Activated CD4-positive, alpha-beta T cell treated with anti-CD3 and anti-CD28 coated beads, Interleukin-2, amount 50 U/mL, for 16 hours (primary cell): ENCODE data around the gene C19orf38.
A peak's percentile ranks its signal among the peaks of the same experiment; 100 is the strongest.
"Not testable (repeated sequence)": the region's sequence is repeated elsewhere in the genome, so short reads cannot be mapped to it uniquely, and the experiment has no call there.

Experiments used
- DNase-seq: peaks from one replicate; pipeline ENCODE4 v3.0.0-alpha.2; 2020

The C19orf38 gene

DNA sequence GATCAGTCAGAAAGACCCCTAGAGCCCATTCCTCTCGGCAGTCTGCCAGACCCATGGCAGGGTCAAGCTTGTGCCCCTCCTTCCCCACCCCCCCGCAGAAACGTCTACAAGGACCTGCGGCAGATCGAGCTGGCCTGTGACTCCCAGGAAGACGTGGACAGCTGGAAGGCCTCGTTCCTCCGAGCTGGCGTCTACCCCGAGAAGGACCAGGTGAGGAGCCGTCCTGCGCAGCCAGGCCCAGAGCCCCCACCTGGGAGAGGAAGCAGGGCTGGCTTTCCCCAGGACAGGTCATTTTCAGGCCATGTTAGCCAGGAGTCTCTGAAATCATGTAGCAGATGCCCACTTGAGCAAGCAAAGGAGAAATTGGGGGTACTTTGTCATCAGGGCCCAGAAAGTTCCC lies 24.5 kb upstream of the C19orf38 start:
- no peak for DNase-seq

GRCh38 chr19:10826231-10826630 lies 22.0 kb upstream of the C19orf38 start:
- DNase-seq, result no peak

DNA sequence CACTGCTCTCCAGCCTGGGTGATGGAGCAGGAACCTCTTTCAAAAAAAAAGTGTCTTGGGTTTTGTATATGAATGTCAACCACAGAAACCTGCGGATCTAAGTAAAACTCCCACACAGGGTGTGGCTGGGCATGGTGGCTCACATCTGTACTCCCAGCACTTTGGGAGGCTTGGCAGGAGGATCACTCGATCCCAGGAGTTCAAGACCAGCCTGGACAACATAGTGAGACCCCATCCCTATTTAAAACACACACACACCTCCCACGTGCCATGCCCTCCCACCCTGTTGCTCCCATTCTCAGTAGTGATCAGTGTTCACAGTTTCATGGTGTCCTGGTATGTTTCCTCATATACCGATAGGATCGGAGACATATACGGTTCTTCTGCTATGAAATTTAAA lies 21.4 kb upstream of the C19orf38 start:
- DNase-seq, result no peak

DNA sequence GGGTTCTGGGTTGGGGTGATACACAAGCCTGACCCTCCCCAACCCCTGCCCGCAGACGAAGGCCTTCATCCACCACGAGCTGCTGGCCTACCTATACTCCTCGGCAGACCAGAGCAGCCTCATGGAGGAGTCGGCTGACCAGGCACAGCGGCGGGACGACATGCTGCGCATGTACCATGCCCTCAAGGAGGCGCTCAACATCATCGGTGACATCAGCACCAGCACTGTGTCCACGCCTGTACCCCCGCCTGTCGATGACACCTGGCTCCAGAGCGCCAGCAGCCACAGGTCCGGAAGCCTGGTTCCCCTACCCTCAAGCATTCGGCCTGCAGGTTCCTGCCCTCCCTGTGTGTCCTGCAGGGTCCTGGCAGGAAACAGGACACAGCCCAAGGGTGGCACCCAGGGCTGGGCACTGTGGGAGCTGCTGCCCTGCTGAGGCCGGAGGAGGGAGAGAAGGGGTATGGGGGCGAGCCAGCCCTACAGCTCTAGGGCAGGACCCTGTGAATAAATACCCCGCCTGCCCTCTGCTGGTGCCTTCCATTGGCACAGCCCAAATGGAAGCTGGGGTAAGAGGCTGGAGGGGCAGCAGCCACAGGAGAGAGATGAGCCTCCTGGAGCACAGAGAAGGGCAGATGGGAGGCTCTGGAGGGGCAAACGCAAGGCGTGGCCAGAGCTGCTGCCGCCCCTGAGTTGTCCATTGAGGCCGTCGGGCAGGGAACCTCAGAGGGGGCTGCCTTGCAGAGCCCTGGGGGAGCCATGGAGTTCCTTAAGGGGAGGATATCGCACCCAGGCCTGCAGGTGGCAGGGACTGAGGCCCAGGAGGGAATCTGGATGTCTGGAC lies 19.0 kb upstream of the C19orf38 start:
- DNase-seq, result no peak

DNA sequence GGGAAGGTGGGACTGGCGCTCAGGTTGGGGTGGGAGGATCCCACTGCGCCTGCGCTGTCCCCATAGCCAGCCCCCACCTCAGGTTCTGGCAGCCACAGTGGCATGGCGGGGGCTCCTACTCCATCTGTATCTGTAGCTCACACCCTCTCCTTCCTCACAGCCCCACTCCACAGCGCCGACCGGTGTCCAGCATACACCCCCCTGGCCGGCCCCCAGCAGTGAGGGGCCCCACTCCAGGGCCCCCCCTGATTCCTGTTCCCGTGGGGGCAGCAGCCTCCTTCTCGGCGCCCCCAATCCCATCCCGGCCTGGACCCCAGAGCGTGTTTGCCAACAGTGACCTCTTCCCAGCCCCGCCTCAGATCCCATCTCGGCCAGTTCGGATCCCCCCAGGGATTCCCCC lies 18.2 kb upstream of the C19orf38 start:
- no peak for DNase-seq

DNA sequence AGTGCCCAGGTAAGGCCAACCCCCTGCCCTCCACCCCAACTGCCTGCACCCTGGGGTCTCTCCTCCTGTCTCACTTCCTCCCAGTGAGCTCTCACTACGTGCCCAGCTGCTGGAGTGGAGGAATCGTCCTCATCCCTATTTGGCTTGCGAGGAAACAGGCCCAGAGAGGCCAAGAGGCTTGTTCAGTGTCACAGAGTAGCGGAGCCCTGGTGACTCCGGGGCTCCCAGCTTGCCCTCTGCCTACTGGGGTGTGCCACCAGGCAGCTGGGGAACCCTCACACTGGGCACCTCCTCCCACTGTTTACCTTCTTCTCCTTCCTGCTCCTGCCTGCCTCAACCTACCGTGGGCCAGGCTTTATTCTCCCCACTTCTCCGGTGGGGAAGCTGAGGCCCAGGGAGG lies 17.8 kb upstream of the C19orf38 start:
- no peak for DNase-seq

- DNase-seq, result no peak
Observed at GRCh38 chr19:10830931-10831779, 17.1 kb upstream of the C19orf38 start.

DNA sequence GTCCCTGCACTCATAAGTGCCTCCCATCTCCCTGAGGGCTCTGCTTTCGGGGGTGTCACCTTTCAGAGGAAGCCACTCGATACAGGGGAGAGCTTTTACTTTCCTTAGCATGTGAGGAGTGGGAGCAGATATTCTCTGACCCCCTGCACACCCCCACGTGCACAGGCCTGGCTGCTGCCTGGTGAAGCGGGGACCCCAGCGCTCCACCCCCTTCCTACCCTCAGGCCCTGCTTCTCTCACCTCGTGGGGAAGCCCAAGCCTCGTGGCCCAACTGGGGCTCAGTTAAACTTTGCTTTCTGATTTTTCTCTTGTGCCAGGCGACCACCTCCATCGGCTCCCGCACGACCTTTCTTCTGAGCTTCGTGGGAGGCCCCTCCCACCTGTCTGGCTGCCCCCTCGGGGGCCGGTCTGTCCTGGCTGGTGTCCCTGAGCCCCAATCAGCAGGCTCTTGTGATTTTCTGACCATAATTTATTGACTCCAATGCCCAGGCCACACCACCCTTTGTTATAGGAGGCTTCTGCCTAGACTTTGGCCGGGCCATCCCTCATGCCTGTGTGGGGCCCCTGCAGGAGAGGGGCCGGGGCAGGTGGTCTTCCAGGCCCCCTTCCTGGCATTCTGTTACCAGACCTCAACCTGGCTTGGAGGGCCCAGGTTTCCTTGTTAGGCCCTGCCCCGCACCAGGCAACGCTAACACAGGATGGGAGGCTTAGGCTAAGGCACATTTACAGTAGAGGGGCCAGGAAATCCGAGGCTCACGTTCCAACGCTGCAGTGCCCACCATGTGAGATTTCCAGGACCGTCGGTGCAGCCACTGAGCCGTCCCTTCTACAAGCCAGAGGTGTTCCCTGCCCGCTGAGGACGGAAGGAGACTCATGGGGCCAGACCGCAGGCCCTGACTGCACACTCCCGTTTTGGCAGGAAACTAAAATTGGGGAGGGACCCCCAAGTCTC lies 16.0 kb upstream of the C19orf38 start:
- DNase-seq, result no peak

DNA sequence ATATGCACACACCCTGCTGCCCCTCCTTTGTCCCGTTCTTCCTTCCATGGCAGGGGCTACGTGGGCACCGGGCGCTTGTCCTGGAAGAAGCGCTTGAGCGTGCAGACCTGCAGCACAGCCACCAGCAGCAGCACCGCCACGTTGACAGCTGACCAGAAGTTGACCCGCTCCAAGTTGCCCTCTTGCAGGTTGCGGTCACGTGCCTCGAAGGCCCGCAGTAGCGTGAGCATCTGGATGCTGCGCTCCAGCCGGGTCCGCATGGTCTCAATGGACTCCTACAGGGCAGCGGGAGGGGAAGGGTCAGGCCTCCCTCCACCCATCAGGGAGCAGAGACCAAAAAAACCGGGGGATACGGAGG lies 15.3 kb upstream of the C19orf38 start:
- DNase-seq, result no peak

DNA sequence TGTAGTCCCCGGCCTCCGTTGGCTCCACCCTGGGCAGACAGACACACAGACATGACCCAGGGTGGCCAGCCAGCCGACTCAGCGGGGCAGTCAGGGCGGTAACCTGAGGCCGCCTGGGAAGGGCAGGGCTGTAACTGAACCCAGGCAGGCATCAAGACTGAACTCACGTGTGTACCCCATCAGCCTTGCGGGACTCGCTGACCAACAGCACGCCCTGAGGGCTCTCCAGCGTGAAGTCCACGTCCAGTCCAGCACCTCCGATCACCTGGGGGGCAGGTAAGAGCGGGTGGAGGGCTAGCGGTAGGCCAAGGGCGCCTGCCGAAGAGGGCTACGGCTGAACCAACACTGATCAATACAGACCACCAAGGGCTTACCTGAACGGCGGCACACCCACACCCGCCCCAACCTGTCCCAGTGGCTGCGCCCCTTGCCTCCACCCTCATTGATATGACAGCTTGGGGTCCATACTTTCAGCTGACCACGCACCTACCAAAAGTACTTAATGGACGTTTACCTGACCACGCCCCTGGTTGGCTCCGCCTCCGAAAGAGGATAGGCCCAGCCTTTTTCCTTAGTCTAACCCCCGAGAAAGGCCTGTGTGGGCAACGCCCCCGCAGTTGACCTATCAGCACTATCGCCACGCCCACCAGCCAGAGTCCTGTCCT lies 13.0 kb upstream of the C19orf38 start:
- DNase-seq, result no peak

DNA sequence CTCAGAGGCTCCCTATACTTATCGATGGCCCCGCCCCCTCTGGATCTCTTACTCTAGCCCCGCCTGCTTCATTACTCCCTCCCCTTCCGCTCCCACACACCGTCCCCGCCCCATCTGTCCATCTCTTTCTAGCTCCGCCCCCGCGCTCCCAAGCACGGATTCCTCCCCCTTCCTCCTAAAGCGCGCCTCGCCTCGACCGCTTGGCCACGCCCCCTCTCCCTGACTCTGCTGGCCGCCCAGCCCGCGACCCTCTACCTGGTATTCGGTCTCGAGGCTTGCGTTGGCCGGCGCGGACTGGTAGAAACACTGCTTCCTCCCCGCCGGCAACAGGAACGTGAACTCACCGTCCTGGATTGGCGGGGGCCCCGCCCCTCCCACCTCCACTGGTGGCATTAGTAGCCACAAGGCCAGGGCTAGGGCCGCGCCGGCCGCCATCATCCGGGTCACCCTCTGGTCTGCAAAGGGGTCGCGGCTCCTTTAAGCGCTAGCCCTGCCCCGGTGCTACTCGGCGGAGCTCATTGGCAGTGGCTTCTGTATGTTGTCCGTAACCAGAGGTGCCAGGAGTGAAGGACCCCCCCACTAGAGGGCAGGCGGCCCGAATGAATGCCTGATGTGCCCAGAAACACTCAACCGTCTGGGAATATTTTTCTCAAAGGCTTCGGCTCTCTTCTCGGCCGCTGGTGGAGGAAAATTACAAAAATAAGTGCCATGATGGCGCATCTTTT lies 12.3 kb upstream of the C19orf38 start, which contains the start of gene TMED1:
TMED1 (minus strand) TSS at position 459 of the 725 bp plus-strand sequence; CDS start at position 438, 21 bp downstream.
- DNase-seq, result peak; percentile 99

DNA sequence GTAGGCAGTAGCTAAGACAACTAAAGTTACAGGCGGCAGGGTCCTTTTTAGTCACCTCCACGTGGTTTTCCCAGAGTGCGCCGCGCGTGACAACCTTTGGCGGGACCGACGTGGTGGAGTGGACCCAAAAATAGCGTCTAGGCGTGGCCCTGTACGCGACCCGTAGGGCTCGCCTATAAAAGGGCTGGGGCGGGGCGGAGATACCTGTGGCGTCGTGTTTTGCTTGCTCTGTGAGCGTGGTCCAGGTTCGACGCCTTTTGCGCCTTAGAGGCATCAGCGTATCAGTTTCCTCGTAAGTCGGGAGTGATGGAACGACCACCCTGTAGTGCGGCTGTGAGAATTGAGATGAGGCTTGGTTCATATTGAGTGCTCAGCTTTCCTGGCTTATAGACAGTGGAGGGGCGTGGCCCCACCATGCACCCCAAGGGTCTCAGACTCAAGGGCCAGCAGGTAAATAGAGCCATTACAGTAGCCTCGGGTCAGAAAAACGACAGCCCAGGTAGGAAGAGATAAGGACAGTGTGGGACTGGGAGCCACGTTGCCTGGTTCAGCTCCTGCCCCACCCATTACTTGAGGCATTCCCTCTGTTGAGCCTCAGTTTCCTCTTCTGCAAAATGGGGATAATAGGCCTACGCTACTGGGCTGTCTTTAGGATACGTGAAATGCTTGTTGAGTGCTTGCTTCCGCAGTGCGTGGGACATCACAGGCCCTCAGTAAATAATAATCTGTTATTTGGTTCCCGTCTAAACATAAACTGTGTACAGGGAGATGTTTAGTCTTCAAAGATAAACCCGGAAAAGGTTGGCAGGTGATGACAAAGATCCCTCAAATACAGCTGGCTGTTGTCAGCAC lies 11.5 kb upstream of the C19orf38 start:
- peak; percentile 88 for DNase-seq

- not testable (repeated sequence) for DNase-seq
Observed at GRCh38 chr19:10837649-10838048, 10.6 kb upstream of the C19orf38 start.

DNA sequence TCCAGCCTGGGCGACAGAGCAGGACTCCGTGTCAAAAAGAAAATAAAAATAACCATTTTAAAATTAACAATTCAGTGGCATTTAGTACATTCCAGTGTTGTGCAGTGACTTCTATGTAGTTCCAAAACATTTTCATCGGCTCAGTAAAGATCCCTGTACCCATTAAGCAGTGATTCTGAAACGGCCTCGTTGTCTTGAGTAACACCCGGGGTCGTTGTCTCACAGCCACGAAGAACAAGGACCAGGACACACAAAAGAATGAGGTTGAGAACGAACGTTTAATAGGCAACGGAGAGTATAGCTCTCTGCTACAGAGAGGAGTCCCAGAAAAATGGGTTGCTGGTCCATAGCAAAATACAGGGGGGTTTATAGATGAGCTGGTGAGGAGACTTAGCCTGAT lies 9.8 kb upstream of the C19orf38 start:
- no peak for DNase-seq

DNA sequence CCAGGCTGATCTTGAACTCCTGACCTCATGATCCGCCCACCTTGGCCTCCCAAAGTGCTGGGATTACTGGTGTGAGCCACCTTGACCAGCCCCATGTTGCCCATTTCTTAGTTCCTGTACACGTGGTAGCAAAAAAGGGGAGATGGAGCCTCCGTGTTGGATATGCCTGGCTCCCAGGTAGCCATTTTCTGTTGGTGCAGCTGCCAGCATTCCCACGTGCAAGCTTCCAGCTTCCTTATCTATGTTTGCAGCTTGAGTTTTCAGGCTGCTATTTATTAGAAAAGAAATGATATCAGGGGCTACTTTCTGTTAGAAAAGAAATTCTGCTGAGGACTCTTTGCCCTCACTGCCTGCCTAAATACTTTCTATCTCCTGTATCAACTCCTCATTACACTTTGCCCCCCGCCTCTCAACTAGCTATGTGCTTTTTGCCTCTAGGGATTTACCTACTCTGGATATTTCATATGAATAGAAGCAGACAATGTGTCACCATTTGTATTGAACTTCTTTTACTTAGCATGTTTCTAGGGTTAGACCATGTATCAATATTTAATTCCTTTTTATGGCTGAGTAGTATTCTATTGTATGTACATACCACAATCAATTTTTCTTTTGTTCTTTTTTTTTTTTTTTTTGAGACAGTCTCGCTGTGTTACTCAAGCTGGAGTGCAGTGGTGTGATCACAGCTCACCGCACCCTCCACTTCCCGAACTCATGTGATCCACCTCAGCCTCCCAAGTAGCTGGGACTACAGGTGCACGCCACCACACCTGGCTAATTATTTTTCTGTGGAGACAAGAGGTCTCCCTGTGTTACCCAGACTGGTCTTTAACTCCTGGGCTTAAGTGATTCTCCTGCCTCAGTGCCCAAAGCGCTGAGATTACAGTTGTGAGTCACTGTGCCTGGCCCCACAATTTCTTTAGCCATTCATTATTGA lies 8.8 kb upstream of the C19orf38 start:
- DNase-seq, result no peak

DNA sequence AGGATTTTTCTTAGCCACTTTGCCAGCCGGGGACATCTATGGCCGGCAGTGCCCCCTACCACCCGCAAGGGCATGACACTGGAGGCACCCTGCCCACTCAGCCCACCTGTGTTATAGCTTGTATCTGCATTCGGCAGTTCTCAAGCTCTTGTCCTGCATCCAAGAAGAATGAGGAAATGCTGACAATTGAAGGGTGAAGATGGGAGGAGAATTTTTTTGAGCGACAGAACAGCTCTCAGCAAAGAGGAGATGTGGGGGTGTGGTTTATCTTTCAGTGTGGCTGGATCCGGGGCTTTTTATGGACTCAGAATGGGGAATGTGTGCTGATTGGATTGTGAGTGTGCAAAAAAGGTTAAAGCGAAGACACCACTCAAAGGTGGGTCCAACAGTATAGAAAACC lies 5.4 kb upstream of the C19orf38 start:
- no peak for DNase-seq

GRCh38 chr19:10846500-10847202 lies 1.6 kb upstream of the C19orf38 start:
- no peak for DNase-seq

GRCh38 chr19:10850631-10851030 lies 2.4 kb downstream of the C19orf38 start:
- no peak for DNase-seq
